IMR-90 (cell line): Measurements from ENCODE around the gene PLA2G4A. TPM values are rescaled to one million over a fixed set of nuclear protein-coding genes. Genes with fewer than 3 reads are reported as not detected.
A peak's percentile ranks its signal among the peaks of the same experiment; 100 is the strongest.

Experiments
- ATAC-seq: fragments of 200-7000 bp; cut with Tn5 transposase; 2 replicates; pipeline ENCODE4 v1.9.1; 2020; ENCODE audit warnings: low read depth, mild to moderate bottlenecking, moderate library complexity
- BruUV-seq: library from RNA; stranded (reverse); fragments of 400-500 nt; replicated peaks from 2 replicates; lab custom pipeline; 2021; lab: Mats Ljungman, UMichigan
- CTCF ChIA-PET: fragments of 300-600 bp; formaldehyde crosslinking; extraction: SDS; loops from one replicate; lab custom pipeline; 2021; ENCODE audit warnings: antibody characterized with exemption; lab: Yijun Ruan, JAX
- POLR2A ChIA-PET: fragments of 300-600 bp; sonication (Branson Sonifier 250); formaldehyde crosslinking; loops from one replicate; lab custom pipeline; 2022; ENCODE audit warnings: antibody characterized with exemption; ENCODE audit not compliant: unreplicated experiment; lab: Charles Lee
- DNase-seq: peaks from one replicate; pipeline ENCODE4 v3.0.0; 2013
- H2AFZ ChIP-seq: replicated peaks from 2 replicates; pipeline ENCODE3; 2013; ENCODE audit warnings: low read length, mild to moderate bottlenecking; ENCODE audit not compliant: poor library complexity
- H2AK5ac ChIP-seq: 2 replicates; pipeline ENCODE4 v1.6.1; 2013; ENCODE audit warnings: low read depth, low read length, inconsistent platforms
- H2AK9ac ChIP-seq: replicated peaks from 2 replicates; pipeline ENCODE3; 2013; ENCODE audit warnings: mild to moderate bottlenecking, low read depth, low read length, moderate library complexity; ENCODE audit not compliant: poor library complexity
- H2BK120ac ChIP-seq: 2 replicates; pipeline ENCODE4 v1.6.1; 2013; ENCODE audit warnings: low read depth, low read length, inconsistent platforms
- H2BK15ac ChIP-seq: 3 replicates; pipeline ENCODE4 v1.6.1; 2013; ENCODE audit warnings: low read depth, low read length, inconsistent platforms
- H2BK20ac ChIP-seq: 2 replicates; pipeline ENCODE4 v1.6.1; 2013; ENCODE audit warnings: low read depth, mild to moderate bottlenecking, inconsistent platforms, low read length, moderate library complexity
- H2BK5ac ChIP-seq: 2 replicates; pipeline ENCODE4 v1.6.1; 2013; ENCODE audit warnings: mild to moderate bottlenecking, low read depth, low read length, inconsistent platforms; ENCODE audit not compliant: poor library complexity, severe bottlenecking
- H3K14ac ChIP-seq: replicated peaks from 2 replicates; pipeline ENCODE4 v1.6.1; 2013; ENCODE audit warnings: low read depth, low read length, inconsistent platforms
- H3K18ac ChIP-seq: 2 replicates; pipeline ENCODE4 v1.6.1; 2013; ENCODE audit warnings: low read depth, low read length, control low read depth
- H3K23ac ChIP-seq: 2 replicates; pipeline ENCODE4 v1.6.1; 2013; ENCODE audit warnings: low read depth, low read length, inconsistent platforms
- H3K27ac ChIP-seq: 2 replicates; pipeline ENCODE4 v1.5.1; 2013; ENCODE audit warnings: mild to moderate bottlenecking, control low read depth, low read length; ENCODE audit not compliant: insufficient read depth
- H3K27me3 ChIP-seq: 2 replicates; pipeline ENCODE4 v1.6.1; 2013; ENCODE audit warnings: low read length; ENCODE audit not compliant: control insufficient read depth, insufficient read depth
- H3K36me3 ChIP-seq: 2 replicates; pipeline ENCODE4 v1.6.1; 2013; ENCODE audit warnings: low read length, mixed read lengths; ENCODE audit not compliant: control insufficient read depth, insufficient read depth
- H3K4ac ChIP-seq: 2 replicates; pipeline ENCODE4 v1.6.1; 2013; ENCODE audit warnings: low read depth, low read length, inconsistent platforms
- H3K4me1 ChIP-seq: 2 replicates; pipeline ENCODE4 v1.6.1; 2013; ENCODE audit warnings: low read length, mixed read lengths; ENCODE audit not compliant: control insufficient read depth, insufficient read depth
- H3K4me2 ChIP-seq: 2 replicates; pipeline ENCODE4 v1.6.1; 2013; ENCODE audit warnings: low read depth, mild to moderate bottlenecking, control low read depth, low read length, moderate library complexity
- H3K4me3 ChIP-seq: 2 replicates; pipeline ENCODE4 v1.5.1; 2013; ENCODE audit warnings: low read depth, mild to moderate bottlenecking, control low read depth, low read length, moderate library complexity; ENCODE audit not compliant: insufficient read depth
- H3K56ac ChIP-seq: 2 replicates; pipeline ENCODE4 v1.6.1; 2013; ENCODE audit warnings: low read length, inconsistent platforms; ENCODE audit not compliant: insufficient read depth; ENCODE audit errors: extremely low read depth
- H3K79me1 ChIP-seq, 2 experiments: 2 replicates each; pipeline ENCODE4 v1.6.1; 2013; ENCODE audit warnings: low read length in 2 of 2, inconsistent platforms in 1 of 2, low read depth in 1 of 2
- H3K9ac ChIP-seq: 2 replicates; pipeline ENCODE4 v1.6.1; 2013; ENCODE audit warnings: low read depth, low read length, control low read depth
- H3K9me1 ChIP-seq: 2 replicates; pipeline ENCODE4 v1.6.1; 2013; ENCODE audit warnings: low read length, inconsistent platforms; ENCODE audit not compliant: insufficient read depth
- H3K9me3 ChIP-seq: 2 replicates; pipeline ENCODE4 v1.6.1; 2013; ENCODE audit warnings: low read length; ENCODE audit not compliant: control insufficient read depth, insufficient read depth
- H4K20me1 ChIP-seq: 2 replicates; pipeline ENCODE4 v1.6.1; 2013; ENCODE audit warnings: low read length, inconsistent platforms; ENCODE audit not compliant: insufficient read depth
- H4K5ac ChIP-seq: 2 replicates; pipeline ENCODE4 v1.6.1; 2013; ENCODE audit warnings: mild to moderate bottlenecking, low read depth, low read length, control low read depth
- H4K8ac ChIP-seq, 2 experiments: 2 replicates each; pipeline ENCODE4 v1.6.1; 2013; ENCODE audit warnings: low read depth in 2 of 2, low read length in 2 of 2, control low read depth in 1 of 2, inconsistent platforms in 1 of 2
- H4K91ac ChIP-seq: 2 replicates; pipeline ENCODE4 v1.6.1; 2013; ENCODE audit warnings: low read depth, low read length, inconsistent platforms; ENCODE audit not compliant: insufficient read depth
- CHD1 ChIP-seq: IDR thresholded peaks from 2 replicates; pipeline ENCODE4 v1.6.1; 2012; ENCODE audit warnings: low read depth, low read length, improper control_type of control experiment
- FOS ChIP-seq: fragments of 150-350 bp; IDR thresholded peaks from 2 replicates; pipeline ENCODE4 v1.6.1; 2016; ENCODE audit warnings: low read depth, low read length
- NFE2L2 ChIP-seq: fragments of 150-350 bp; IDR thresholded peaks from 2 replicates; pipeline ENCODE4 v1.6.1; 2016; ENCODE audit warnings: low read depth, mild to moderate bottlenecking, low read length
- POLR2A ChIP-seq: IDR thresholded peaks from 2 replicates; pipeline ENCODE4 v1.6.1; 2012; ENCODE audit warnings: mild to moderate bottlenecking, low read depth, low read length
- RAD21 ChIP-seq: IDR thresholded peaks from 2 replicates; pipeline ENCODE4 v1.6.1; 2012; ENCODE audit warnings: low read length, improper control_type of control experiment
- WGBS, 2 experiments: methylation state at CpG; one replicate each; pipeline versions ENCODE4 v1.1.5 to v1.1.7; 2013; ENCODE audit warnings: missing lambda C conversion rate in 2 of 2; ENCODE audit not compliant: insufficient read length in 1 of 2; ENCODE audit errors: extremely low coverage in 2 of 2; 5-methylcytosine and 5-hydroxymethylcytosine counted together
- dilution Hi-C: fragments of 300-500 bp; cut with HindIII; formaldehyde crosslinking; loops from one replicate; pipeline ENCODE4 v1.14.3; 2018; ENCODE audit warnings: low sequenced_read_pairs; ENCODE audit not compliant: unreplicated experiment
- in situ Hi-C: fragments of 300-500 bp; cut with MboI; formaldehyde crosslinking; loops from 3 replicates; pipeline ENCODE4 v1.14.3; 2019; ENCODE audit warnings: low sequenced_read_pairs, inconsistent platforms, mixed read lengths
- intact Hi-C: fragments of 100-400 bp; cut with micrococcal nuclease; formaldehyde crosslinking; loops from 2 replicates; pipeline ENCODE4 v1.10.0; 2022
- polyA plus RNA-seq, 3 experiments: library from polyadenylated mRNA; depleted of rRNA; stranded (reverse); fragments of >200 nt; gene quantifications; 2 replicates each; pipeline ENCODE4 v1.2.3, GENCODE V29; 2012; ENCODE audit warnings: low replicate concordance in 1 of 3
- total RNA-seq: library from RNA; depleted of rRNA; stranded (reverse); fragments of >200 nt; gene quantifications from 2 replicates; pipeline ENCODE4 v1.2.3, GENCODE V29; 2012
- TF ChIP-seq, protein P1 (sequence below): fragments of 150-350 bp; IDR thresholded peaks from 2 replicates; pipeline ENCODE4 v1.6.1; 2017; ENCODE audit warnings: mild to moderate bottlenecking, antibody characterized with exemption, low read length, low read depth

Gene PLA2G4A
- total and polyA plus RNA-seq, 2 of the 4 experiments (the other 2 are of a cell fraction) = 1.6 to 3.8 TPM

DNA sequence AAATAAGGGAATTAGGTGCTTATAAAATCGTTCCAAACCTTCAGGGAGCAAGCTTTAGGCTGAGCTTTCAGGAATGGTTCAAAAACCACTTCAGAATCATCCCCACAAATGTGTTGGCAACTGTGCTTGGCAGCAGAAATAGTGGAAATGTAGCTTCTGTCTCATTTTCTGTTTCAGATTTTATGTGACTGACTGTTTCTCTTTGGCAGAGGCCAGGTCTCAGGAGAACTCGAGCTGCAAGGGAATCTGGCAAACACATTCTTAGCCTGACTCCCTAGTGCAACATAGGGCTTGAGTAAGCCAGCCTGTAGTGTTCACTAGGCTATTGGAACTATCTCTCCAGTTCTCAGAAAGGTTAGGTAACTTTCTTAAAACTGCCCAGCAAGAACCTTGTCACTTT is 128.6 kb downstream of the PLA2G4A start:
- no peak overlapping the region for H2BK5ac ChIP-seq
- 0% methylated on average over 1 of the region's 2 CpGs; no CpG with 5 or more reads in 1 of the 2 experiments for WGBS, 2 experiments
- H3K4me3 ChIP-seq = no peak overlapping the region
- peak overlapping the region; percentile 6; the same call in 1 of the 2 replicates for H3K18ac ChIP-seq
- H3K56ac ChIP-seq = no peak overlapping the region
- peak overlapping the region; percentile 70 for H2AK5ac ChIP-seq
- in situ Hi-C loops = no loop called here
- no peak overlapping the region for H3K9ac ChIP-seq
- H3K23ac ChIP-seq = no peak overlapping the region
- BruUV-seq = no TSS peak
- ChIA-PET POLR2A (no interaction called here), CTCF (no interaction called here)
- H2BK120ac ChIP-seq = no peak overlapping the region
- H4K91ac ChIP-seq = no peak overlapping the region
- H4K8ac ChIP-seq = no peak overlapping the region
- no peak overlapping the region for H3K4me2 ChIP-seq
- H3K9me3 ChIP-seq = no peaks in the 10 kb centered on the region
- intact Hi-C loops = no loop called here
- no peak overlapping the region for H4K5ac ChIP-seq
- H3K9me1 ChIP-seq = no peaks in the 10 kb centered on the region
- DNase-seq (peak; percentile 15), ATAC-seq (no peak)
- no peaks in the 10 kb centered on the region for H3K27me3 ChIP-seq
- no peaks in the 10 kb centered on the region for H3K79me1 ChIP-seq
- no peak for TF ChIP-seq FOS
- TF ChIP-seq, protein P1, sequence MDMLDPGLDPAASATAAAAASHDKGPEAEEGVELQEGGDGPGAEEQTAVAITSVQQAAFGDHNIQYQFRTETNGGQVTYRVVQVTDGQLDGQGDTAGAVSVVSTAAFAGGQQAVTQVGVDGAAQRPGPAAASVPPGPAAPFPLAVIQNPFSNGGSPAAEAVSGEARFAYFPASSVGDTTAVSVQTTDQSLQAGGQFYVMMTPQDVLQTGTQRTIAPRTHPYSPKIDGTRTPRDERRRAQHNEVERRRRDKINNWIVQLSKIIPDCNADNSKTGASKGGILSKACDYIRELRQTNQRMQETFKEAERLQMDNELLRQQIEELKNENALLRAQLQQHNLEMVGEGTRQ = no peak
- TF ChIP-seq POLR2A = no peak
- TF ChIP-seq RAD21 = no peak
- no peak for TF ChIP-seq CHD1
- no peak for TF ChIP-seq NFE2L2
- peak overlapping the region; percentile 56; the same call in 1 of the 3 replicates for H2BK15ac ChIP-seq
- H3K4ac ChIP-seq = no peak overlapping the region
- no peaks in the 10 kb centered on the region for H3K36me3 ChIP-seq
- H3K14ac ChIP-seq = no peak overlapping the region
- H2BK20ac ChIP-seq = peak overlapping the region; percentile 9; the same call in 1 of the 2 replicates
- no peak overlapping the region for H2AFZ ChIP-seq
- H3K27ac ChIP-seq = no peak overlapping the region
- no peaks in the 10 kb centered on the region for H4K20me1 ChIP-seq
- H3K4me1 ChIP-seq = peaks cover 2% of the 10 kb centered on the region; the same call in 1 of the 2 replicates
- no peak overlapping the region for H2AK9ac ChIP-seq
- dilution Hi-C loops = no loop called here
